BE2C (cell line): ENCODE results near the gene POLR2B.
"Not testable (repeated sequence)": the region's sequence is repeated elsewhere in the genome, so short reads cannot be mapped to it uniquely, and the experiment has no call there.

Experiments used
- DNase-seq: peaks from one replicate; pipeline ENCODE4 v3.0.0-alpha.2; 2020
- H3K27me3 ChIP-seq: fragments of 250-450 bp; sonication (Bioruptor Pico); 2 replicates; pipeline ENCODE4 v1.5.1; 2020; ENCODE audit warnings: mild to moderate bottlenecking
- H3K36me3 ChIP-seq: fragments of 250-450 bp; sonication (Bioruptor Pico); 2 replicates; pipeline ENCODE4 v1.5.1; 2020; ENCODE audit warnings: mild to moderate bottlenecking
- H3K4me1 ChIP-seq: fragments of 250-450 bp; sonication (Bioruptor Pico); 2 replicates; pipeline ENCODE4 v1.5.1; 2020
- H3K4me3 ChIP-seq: 2 replicates; pipeline ENCODE4 v1.5.1; 2011; ENCODE audit warnings: low read depth, low read length
- H3K9me3 ChIP-seq: fragments of 250-450 bp; sonication (Bioruptor Pico); 2 replicates; pipeline ENCODE4 v1.5.1; 2020
- TF ChIP-seq, protein P1 (sequence below): IDR thresholded peaks from 2 replicates; pipeline ENCODE4 v1.5.1; 2012; ENCODE audit warnings: mild to moderate bottlenecking, low read depth, low read length

POLR2B gene

DNA sequence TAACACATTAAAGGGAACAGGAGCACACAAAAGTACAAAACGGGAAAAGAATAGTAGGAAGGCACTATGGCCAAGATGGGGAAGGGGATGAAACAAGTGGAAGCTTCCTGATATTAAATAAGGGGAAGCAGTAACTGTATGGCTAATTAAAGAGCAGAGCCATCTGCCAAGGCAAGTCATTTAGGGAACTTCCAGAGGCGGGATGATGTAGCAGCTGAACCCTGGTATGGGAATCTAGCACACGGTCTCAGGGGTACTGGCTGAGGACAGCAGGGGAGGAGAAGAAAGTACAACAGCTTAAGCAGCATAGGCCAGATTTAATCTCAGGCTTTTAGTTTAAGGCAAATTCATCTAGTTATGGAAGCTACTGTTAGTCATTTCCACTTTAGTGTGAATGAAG, 72.4 kb downstream of the POLR2B start:
- TF ChIP-seq, protein P1, sequence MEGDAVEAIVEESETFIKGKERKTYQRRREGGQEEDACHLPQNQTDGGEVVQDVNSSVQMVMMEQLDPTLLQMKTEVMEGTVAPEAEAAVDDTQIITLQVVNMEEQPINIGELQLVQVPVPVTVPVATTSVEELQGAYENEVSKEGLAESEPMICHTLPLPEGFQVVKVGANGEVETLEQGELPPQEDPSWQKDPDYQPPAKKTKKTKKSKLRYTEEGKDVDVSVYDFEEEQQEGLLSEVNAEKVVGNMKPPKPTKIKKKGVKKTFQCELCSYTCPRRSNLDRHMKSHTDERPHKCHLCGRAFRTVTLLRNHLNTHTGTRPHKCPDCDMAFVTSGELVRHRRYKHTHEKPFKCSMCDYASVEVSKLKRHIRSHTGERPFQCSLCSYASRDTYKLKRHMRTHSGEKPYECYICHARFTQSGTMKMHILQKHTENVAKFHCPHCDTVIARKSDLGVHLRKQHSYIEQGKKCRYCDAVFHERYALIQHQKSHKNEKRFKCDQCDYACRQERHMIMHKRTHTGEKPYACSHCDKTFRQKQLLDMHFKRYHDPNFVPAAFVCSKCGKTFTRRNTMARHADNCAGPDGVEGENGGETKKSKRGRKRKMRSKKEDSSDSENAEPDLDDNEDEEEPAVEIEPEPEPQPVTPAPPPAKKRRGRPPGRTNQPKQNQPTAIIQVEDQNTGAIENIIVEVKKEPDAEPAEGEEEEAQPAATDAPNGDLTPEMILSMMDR, result no peak
- peaks cover 1% of the 10 kb centered on the region for H3K4me1 ChIP-seq
- H3K36me3 ChIP-seq, result no peaks in the 10 kb centered on the region
- H3K4me3 ChIP-seq, result no peak overlapping the region
- no peaks in the 10 kb centered on the region for H3K27me3 ChIP-seq
- H3K9me3 ChIP-seq, result no peaks in the 10 kb centered on the region
- DNase-seq, result no peak

DNA sequence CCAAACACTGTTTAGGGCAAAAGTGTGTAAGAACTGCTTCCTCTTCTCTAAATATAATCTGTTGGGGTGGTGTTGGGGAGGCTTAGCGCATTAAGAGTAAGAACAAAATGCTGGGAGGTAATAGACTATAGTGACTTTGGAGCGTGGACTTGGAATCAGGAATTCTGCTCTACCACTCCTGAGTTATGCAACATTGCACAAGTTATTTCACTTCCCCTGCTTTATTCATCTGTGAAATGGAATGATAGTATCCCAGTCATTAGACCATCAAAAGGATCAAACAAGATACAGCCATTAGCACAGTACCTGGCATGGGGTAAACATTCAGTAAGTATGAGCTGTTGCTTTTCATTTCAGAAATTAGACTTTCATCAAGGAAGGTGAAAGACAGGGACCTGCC, 72.8 kb downstream of the POLR2B start:
- TF ChIP-seq, protein P1, result no peak
- Histone ChIP-seq H3K27me3 (no peaks in the 10 kb centered on the region), H3K4me3 (no peak overlapping the region), H3K4me1 (peaks cover 6% of the 10 kb centered on the region), H3K36me3 (no peaks in the 10 kb centered on the region), H3K9me3 (no peaks in the 10 kb centered on the region)
- no peak for DNase-seq

DNA sequence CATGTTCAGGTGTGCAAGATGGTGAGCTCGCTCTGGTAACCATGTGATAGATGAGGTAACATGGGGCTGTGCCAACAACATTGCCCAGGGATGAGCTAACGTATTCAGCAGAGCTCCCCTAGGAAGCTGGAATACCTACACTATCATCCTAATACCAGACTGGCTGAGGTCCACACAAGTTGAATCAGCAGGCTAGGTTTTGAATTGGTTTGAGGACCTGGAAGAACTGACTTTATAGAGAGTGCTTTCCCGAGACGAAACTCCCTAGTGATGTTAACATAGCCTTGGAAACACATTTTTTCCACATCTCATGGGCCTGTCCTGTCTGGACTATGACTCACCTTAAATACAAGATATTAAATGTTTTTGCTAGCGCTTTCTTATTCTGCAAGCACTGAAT, 74.8 kb downstream of the POLR2B start:
- TF ChIP-seq, protein P1, result no peak
- no peaks in the 10 kb centered on the region for H3K36me3 ChIP-seq

DNA sequence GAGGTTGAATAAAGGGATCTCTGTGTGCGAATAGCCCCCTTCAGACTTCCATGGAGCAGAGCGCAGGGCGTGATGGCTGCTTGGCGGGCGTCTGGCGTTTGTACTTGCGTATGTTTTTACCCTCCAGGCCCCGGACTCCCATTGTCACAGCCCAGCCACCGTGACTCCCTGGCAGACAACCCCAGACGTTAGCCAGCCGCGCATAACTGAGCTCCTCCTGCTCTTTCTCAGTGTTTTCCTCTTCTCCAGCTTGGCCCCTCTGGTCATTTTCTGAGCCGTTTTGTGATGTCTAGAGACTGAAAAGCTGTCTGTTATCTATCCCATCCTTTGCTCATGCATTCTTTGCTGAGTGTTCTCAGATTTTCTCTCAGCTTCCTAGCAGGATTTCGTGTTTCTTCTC, 77.2 kb downstream of the POLR2B start:
- peaks cover 6% of the 10 kb centered on the region for H3K4me1 ChIP-seq
- H3K4me3 ChIP-seq, result no peak overlapping the region; the same call in 1 of the 2 replicates
- H3K36me3 ChIP-seq, result no peaks in the 10 kb centered on the region
- TF ChIP-seq, protein P1, result no peak
- H3K9me3 ChIP-seq, result no peaks in the 10 kb centered on the region
- H3K27me3 ChIP-seq, result no peaks in the 10 kb centered on the region
- DNase-seq, result peak; percentile 72

More for the DNA sequence above, 74.8 kb downstream of the POLR2B start:
- peaks cover 6% of the 10 kb centered on the region for H3K4me1 ChIP-seq
- no peaks in the 10 kb centered on the region for H3K27me3 ChIP-seq
- H3K4me3 ChIP-seq, result no peak overlapping the region
- no peak for DNase-seq
- H3K9me3 ChIP-seq, result no peaks in the 10 kb centered on the region

DNA sequence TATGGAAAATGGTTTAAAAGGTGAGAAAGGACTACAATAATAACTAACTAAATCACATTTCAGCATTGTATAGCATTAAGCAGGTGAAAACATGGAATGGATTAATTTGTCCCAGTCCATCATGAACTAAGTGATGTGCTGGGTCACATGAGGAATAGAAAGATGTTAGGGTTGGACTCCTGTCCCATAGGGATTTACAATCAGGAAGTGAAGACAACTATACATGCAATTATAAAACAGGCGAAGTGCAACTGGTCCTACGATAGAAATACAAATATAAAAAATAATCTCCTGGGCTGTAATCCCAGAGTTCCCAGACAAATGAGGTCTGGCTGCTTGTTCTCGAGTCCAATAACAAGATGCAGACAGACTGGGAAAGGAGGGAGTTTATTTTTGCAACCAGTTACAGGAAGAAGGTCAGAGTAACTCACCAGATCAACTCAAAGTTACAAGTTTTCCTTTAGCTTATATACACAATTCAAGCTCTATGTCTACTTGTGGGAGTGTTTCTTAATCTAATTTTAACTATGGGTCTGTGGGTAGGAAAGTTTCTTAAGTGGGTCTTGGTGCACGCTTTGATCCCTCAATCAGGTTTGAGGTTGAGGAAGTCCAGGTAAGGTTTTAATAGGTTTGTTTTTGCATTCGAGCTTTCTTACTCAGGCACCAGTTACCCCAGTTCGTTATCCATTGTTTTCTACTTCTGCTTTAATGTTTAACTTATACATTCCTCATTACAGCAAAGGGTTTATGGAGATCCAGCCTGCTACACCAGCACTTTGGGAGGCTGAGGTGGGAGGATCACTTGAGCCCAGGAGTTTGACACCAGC, 81.4 kb downstream of the POLR2B start:
- DNase-seq, result no peak
- H3K4me3 ChIP-seq, result no peak overlapping the region
- peaks cover 14% of the 10 kb centered on the region for H3K4me1 ChIP-seq
- TF ChIP-seq, protein P1, result no peak
- H3K36me3 ChIP-seq, result no peaks in the 10 kb centered on the region
- H3K27me3 ChIP-seq, result no peaks in the 10 kb centered on the region
- H3K9me3 ChIP-seq, result no peaks in the 10 kb centered on the region

DNA sequence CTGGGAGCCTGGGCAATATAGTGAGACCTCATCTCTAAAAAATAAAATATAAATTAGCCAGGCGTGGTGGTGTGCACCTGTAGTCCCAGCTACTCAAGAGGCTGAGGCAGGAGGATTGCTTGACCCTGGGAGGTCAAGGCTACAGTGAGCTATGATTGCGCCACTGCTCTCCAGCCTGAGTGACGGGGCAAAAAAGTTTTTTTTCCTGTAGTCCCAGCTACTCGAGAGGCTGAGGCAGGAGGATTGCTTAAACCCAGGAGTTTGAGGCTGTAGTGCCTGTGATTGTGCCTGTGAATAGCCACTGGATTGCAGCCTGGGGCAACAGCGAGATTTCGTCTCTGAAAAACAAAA, 82.0 kb downstream of the POLR2B start:
- H3K36me3 ChIP-seq, H3K27me3 ChIP-seq, H3K9me3 ChIP-seq, DNase-seq, H3K4me3 ChIP-seq: not testable (repeated sequence)
- peaks cover 15% of the 10 kb centered on the region for H3K4me1 ChIP-seq
